Breast epithelium (tissue), 3 donors: Measurements from ENCODE around the gene ARPC2.

Source experiments
- POLR2AphosphoS5 ChIP-seq, 3 donors: sonication (generic); formaldehyde crosslinking; IDR thresholded peaks; one replicate each; pipeline ENCODE4 v1.6.1; 2017; ENCODE audit warnings: antibody characterized with exemption in 3 of 3
- TF ChIP-seq, protein P1 (sequence below), 3 donors: fragments of 450-650 bp; IDR thresholded peaks; one replicate each; pipeline ENCODE4 v1.5.1; 2016 to 2017; ENCODE audit warnings: antibody characterized with exemption in 3 of 3, mild to moderate bottlenecking in 3 of 3, moderate library complexity in 3 of 3

DNA sequence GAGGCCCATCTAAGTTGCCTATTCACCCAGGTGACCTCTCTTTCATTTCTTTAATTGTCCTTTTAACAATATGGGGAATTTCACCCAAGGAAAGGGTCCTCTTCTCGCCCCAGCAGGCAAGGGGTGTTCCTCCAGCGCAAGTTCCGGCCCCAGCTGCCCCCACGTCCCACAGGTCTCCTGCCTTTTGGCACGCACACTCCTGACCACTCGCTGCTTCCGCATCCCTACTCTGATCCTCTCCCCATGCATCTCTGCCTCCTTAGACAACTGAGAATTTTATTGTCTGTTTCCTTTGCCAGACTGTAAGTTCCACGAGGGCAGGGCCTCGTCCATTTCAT lies 684 bp upstream of the ARPC2 start:
- TF ChIP-seq POLR2AphosphoS5 (IDR thresholded peaks at IDR 0.05) = no peak
- TF ChIP-seq, protein P1, sequence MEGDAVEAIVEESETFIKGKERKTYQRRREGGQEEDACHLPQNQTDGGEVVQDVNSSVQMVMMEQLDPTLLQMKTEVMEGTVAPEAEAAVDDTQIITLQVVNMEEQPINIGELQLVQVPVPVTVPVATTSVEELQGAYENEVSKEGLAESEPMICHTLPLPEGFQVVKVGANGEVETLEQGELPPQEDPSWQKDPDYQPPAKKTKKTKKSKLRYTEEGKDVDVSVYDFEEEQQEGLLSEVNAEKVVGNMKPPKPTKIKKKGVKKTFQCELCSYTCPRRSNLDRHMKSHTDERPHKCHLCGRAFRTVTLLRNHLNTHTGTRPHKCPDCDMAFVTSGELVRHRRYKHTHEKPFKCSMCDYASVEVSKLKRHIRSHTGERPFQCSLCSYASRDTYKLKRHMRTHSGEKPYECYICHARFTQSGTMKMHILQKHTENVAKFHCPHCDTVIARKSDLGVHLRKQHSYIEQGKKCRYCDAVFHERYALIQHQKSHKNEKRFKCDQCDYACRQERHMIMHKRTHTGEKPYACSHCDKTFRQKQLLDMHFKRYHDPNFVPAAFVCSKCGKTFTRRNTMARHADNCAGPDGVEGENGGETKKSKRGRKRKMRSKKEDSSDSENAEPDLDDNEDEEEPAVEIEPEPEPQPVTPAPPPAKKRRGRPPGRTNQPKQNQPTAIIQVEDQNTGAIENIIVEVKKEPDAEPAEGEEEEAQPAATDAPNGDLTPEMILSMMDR (IDR thresholded peaks at IDR 0.05) = no peak
